Hepatocyte (in vitro differentiated cells): ENCODE measurements around the gene TRAF3IP1. TPM values are rescaled to one million over a fixed set of nuclear protein-coding genes. Genes with fewer than 3 reads are reported as not detected.

Source experiments
- DNase-seq: peaks from one replicate; pipeline ENCODE4 v3.0.0-alpha.2; 2016; ENCODE audit warnings: low spot score
- H2AFZ ChIP-seq: fragments of 200-600 bp; sonication (generic); 2 replicates; pipeline ENCODE4 v1.6.0; 2016; ENCODE audit warnings: antibody characterized with exemption, mild to moderate bottlenecking
- H3K27ac ChIP-seq: fragments of 200-600 bp; sonication (generic); 2 replicates; pipeline ENCODE4 v1.5.1; 2016; ENCODE audit warnings: mild to moderate bottlenecking
- H3K27me3 ChIP-seq: fragments of 200-600 bp; sonication (generic); 2 replicates; pipeline ENCODE4 v1.6.1; 2016
- H3K36me3 ChIP-seq: fragments of 200-600 bp; sonication (generic); replicated peaks from 2 replicates; pipeline ENCODE4 v1.5.1; 2016; ENCODE audit warnings: low read depth; ENCODE audit not compliant: insufficient read depth
- H3K4me1 ChIP-seq: fragments of 200-600 bp; sonication (generic); 2 replicates; pipeline ENCODE4 v1.5.1; 2016; ENCODE audit warnings: mild to moderate bottlenecking, moderate library complexity; ENCODE audit not compliant: insufficient read depth
- H3K4me2 ChIP-seq: fragments of 200-600 bp; sonication (generic); 2 replicates; pipeline ENCODE4 v1.6.0; 2016
- H3K4me3 ChIP-seq: fragments of 200-600 bp; sonication (generic); 2 replicates; pipeline ENCODE4 v1.5.1; 2016; ENCODE audit warnings: mild to moderate bottlenecking
- H3K79me2 ChIP-seq: fragments of 200-600 bp; sonication (generic); 2 replicates; pipeline ENCODE4 v1.6.0; 2017; ENCODE audit warnings: mild to moderate bottlenecking
- H3K9me2 ChIP-seq: fragments of 200-600 bp; sonication (generic); replicated peaks from 2 replicates; pipeline ENCODE4 v1.6.0; 2017; ENCODE audit warnings: mild to moderate bottlenecking; ENCODE audit not compliant: insufficient read depth
- H3K9me3 ChIP-seq: fragments of 200-600 bp; sonication (generic); 2 replicates; pipeline ENCODE4 v1.5.1; 2016; ENCODE audit warnings: low read depth, mild to moderate bottlenecking
- H4K20me1 ChIP-seq: fragments of 200-600 bp; sonication (generic); 2 replicates; pipeline ENCODE4 v1.6.0; 2016; ENCODE audit warnings: mild to moderate bottlenecking; ENCODE audit not compliant: insufficient read depth, poor library complexity, severe bottlenecking
- CTCF ChIP-seq: fragments of 200-600 bp; sonication (generic); IDR thresholded peaks from 2 replicates; pipeline ENCODE4 v1.5.1; 2016; ENCODE audit warnings: antibody characterized with exemption, mild to moderate bottlenecking; ENCODE audit not compliant: poor library complexity
- EZH2 ChIP-seq: fragments of 200-600 bp; sonication (generic); IDR thresholded peaks from 2 replicates; pipeline ENCODE4 v1.6.1; 2016; ENCODE audit warnings: antibody characterized with exemption, mild to moderate bottlenecking, borderline replicate concordance
- EZH2phosphoT487 ChIP-seq: fragments of 200-600 bp; sonication (generic); IDR thresholded peaks from one replicate; pipeline ENCODE4 v1.6.1; 2018; ENCODE audit warnings: antibody characterized with exemption, mild to moderate bottlenecking, low read depth, moderate library complexity; ENCODE audit not compliant: unreplicated experiment, severe bottlenecking
- WGBS: methylation state at CpG from one replicate; pipeline ENCODE4 v1.1.6; 2016; ENCODE audit warnings: low lambda C conversion rate; ENCODE audit errors: missing lambda C conversion rate; 5-methylcytosine and 5-hydroxymethylcytosine counted together
- polyA plus RNA-seq: library from polyadenylated mRNA; unstranded; fragments of >200 nt; fragmentation: Nextera tagmentation; extraction: Ambion mirVana; gene quantifications from 2 replicates; pipeline ENCODE4 v1.2.1, GENCODE V29; 2016
- total RNA-seq: library from RNA; depleted of rRNA; stranded (reverse); fragments of >200 nt; gene quantifications from 2 replicates; pipeline ENCODE4 v1.2.3, GENCODE V29; 2014

TRAF3IP1 gene
- total and polyA plus RNA-seq, 2 experiments from 2014 or later: 9.0 to 9.1 TPM

GRCh38 chr2:238285653-238286082 lies 34.6 kb upstream of the TRAF3IP1 start:
- peaks cover 64% of the 10 kb centered on the region for H3K79me2 ChIP-seq
- H3K9me3 ChIP-seq: no peaks in the 10 kb centered on the region
- no peaks in the 10 kb centered on the region for H3K27me3 ChIP-seq
- H4K20me1 ChIP-seq: no peaks in the 10 kb centered on the region
- H3K4me1 ChIP-seq: peaks cover 46% of the 10 kb centered on the region
- peak; percentile 94 for DNase-seq
- TF ChIP-seq EZH2phosphoT487 (no peak), EZH2 (no peak), CTCF (no peak)
- peak overlapping the region; percentile 89 for H3K4me2 ChIP-seq
- 13% methylated on average over 7 of the region's 7 CpGs for WGBS
- H3K4me3 ChIP-seq: no peak overlapping the region
- H3K27ac ChIP-seq: peak overlapping the region; percentile 96
- H2AFZ ChIP-seq: no peak overlapping the region
- H3K9me2 ChIP-seq: no peaks in the 10 kb centered on the region
- no peaks in the 10 kb centered on the region for H3K36me3 ChIP-seq

- Histone ChIP-seq H3K27me3 (no peaks in the 10 kb centered on the region), H3K36me3 (no peaks in the 10 kb centered on the region), H3K9me2 (no peaks in the 10 kb centered on the region), H4K20me1 (no peaks in the 10 kb centered on the region), H3K4me3 (no peak overlapping the region), H3K79me2 (peaks cover 61% of the 10 kb centered on the region), H2AFZ (no peak overlapping the region), H3K9me3 (no peaks in the 10 kb centered on the region), H3K4me2 (peak overlapping the region; percentile 89), H3K4me1 (peaks cover 48% of the 10 kb centered on the region), H3K27ac (peak overlapping the region; percentile 96)
- no peak for DNase-seq
- 32% methylated on average over 7 of the region's 7 CpGs for WGBS
- TF ChIP-seq EZH2 (no peak), CTCF (no peak), EZH2phosphoT487 (no peak)
Measured at GRCh38 chr2:238286095-238286494, 34.2 kb upstream of the TRAF3IP1 start.

GRCh38 chr2:238286551-238286950 lies 33.8 kb upstream of the TRAF3IP1 start:
- Histone ChIP-seq H3K4me2 (peak overlapping the region; percentile 89), H3K4me3 (no peak overlapping the region), H3K9me2 (no peaks in the 10 kb centered on the region), H2AFZ (no peak overlapping the region), H4K20me1 (no peaks in the 10 kb centered on the region), H3K4me1 (peaks cover 48% of the 10 kb centered on the region), H3K36me3 (no peaks in the 10 kb centered on the region), H3K9me3 (no peaks in the 10 kb centered on the region), H3K27me3 (no peaks in the 10 kb centered on the region), H3K27ac (peak overlapping the region; percentile 96), H3K79me2 (peaks cover 57% of the 10 kb centered on the region)
- WGBS: 58% methylated on average over 7 of the region's 7 CpGs
- DNase-seq: peak; percentile 60
- TF ChIP-seq EZH2phosphoT487: no peak
- no peak for TF ChIP-seq CTCF
- TF ChIP-seq EZH2: no peak
